B cell (primary cell): ENCODE measurements around the gene NR6A1. TPM values are rescaled to one million over a fixed set of nuclear protein-coding genes. Genes with fewer than 3 reads are reported as not detected.

Experiments
- ATAC-seq: fragments of 200-7000 bp; cut with Tn5 transposase; one replicate; pipeline ENCODE4 v1.10.0; 2021; ENCODE audit warnings: low read depth, mild to moderate bottlenecking, moderate number of reproducible peaks, moderate library complexity
- CTCF ChIA-PET: fragments of 350-600 bp; sonication (Branson Sonifier 250); formaldehyde crosslinking; loops from one replicate; lab custom pipeline; 2021; ENCODE audit warnings: antibody characterized with exemption, inconsistent platforms; lab: Charles Lee
- POLR2A ChIA-PET: fragments of 350-600 bp; sonication (Branson Sonifier 250); formaldehyde crosslinking; loops from one replicate; lab custom pipeline; 2021; ENCODE audit warnings: antibody characterized with exemption; lab: Charles Lee
- DNase-seq: peaks from one replicate; pipeline ENCODE4 v3.0.0; 2013
- H2AFZ ChIP-seq: 2 replicates; pipeline ENCODE4 v1.6.1; 2012; ENCODE audit warnings: mild to moderate bottlenecking, low read depth, low read length; ENCODE audit not compliant: insufficient read depth, poor library complexity, severe bottlenecking
- H3K27ac ChIP-seq, 2 donors: 1 replicate in 1 of 2; 2 replicates in 1 of 2; pipeline ENCODE4 v1.5.1; 2012 to 2013; ENCODE audit warnings: low read length in 2 of 2, mild to moderate bottlenecking in 2 of 2, moderate library complexity in 1 of 2
- H3K27me3 ChIP-seq, 4 experiments: fragments of 200-600 bp in 1 of 4; sonication (generic) in 1 of 4; replicated peaks in 1 of 4; 1 replicate in 2 of 4; 2 replicates in 2 of 4; pipeline versions ENCODE4 v1.6.1 to v1.7.0; 2013 to 2016; ENCODE audit warnings: low read length in 3 of 4, mild to moderate bottlenecking in 2 of 4, mixed read lengths in 1 of 4, moderate library complexity in 1 of 4; ENCODE audit not compliant: insufficient read depth in 4 of 4, control insufficient read depth in 3 of 4; ENCODE audit errors: control extremely low read depth in 1 of 4
- H3K36me3 ChIP-seq, 2 experiments: replicated peaks in 1 of 2; 1 replicate in 1 of 2; 2 replicates in 1 of 2; pipeline versions ENCODE4 v1.6.1 to v1.7.1; 2013; ENCODE audit warnings: low read length in 1 of 2; ENCODE audit not compliant: insufficient read depth in 2 of 2, control insufficient read depth in 1 of 2; ENCODE audit errors: control extremely low read depth in 1 of 2, extremely low read depth in 1 of 2
- H3K4me1 ChIP-seq, 2 donors: fragments of 200-600 bp in 1 of 2; sonication (generic) in 1 of 2; 1 replicate in 1 of 2; 2 replicates in 1 of 2; pipeline versions ENCODE4 v1.5.1 to v1.6.1; 2013 to 2017; ENCODE audit warnings: low read length in 2 of 2; ENCODE audit not compliant: control insufficient read depth in 2 of 2, insufficient read depth in 2 of 2
- H3K4me2 ChIP-seq: replicated peaks from 2 replicates; pipeline ENCODE3; 2012; ENCODE audit warnings: mild to moderate bottlenecking, low read depth, low read length; ENCODE audit not compliant: poor library complexity, severe bottlenecking
- H3K4me3 ChIP-seq, 5 experiments: fragments of 200-600 bp in 1 of 5; sonication (generic) in 1 of 5; 1 replicate in 3 of 5; 2 replicates in 2 of 5; pipeline versions ENCODE4 v1.5.1 to v1.7.0; 2011 to 2016; ENCODE audit warnings: low read length in 4 of 5, mild to moderate bottlenecking in 4 of 5, low read depth in 2 of 5, control low read depth in 1 of 5, moderate library complexity in 1 of 5; ENCODE audit not compliant: insufficient read depth in 1 of 5; ENCODE audit errors: control extremely low read depth in 1 of 5, extremely low read depth in 1 of 5
- H3K79me2 ChIP-seq: fragments of 200-600 bp; sonication (generic); one replicate; pipeline ENCODE4 v1.6.0; 2016; ENCODE audit warnings: low read length; ENCODE audit not compliant: control insufficient read depth, insufficient read depth
- H3K9ac ChIP-seq: fragments of 200-600 bp; sonication (generic); 2 replicates; pipeline ENCODE4 v1.6.1; 2017; ENCODE audit warnings: mild to moderate bottlenecking, low read length, moderate library complexity
- H3K9me3 ChIP-seq, 3 donors: one replicate each; pipeline versions ENCODE4 v1.6.1 to v1.7.1; 2013; ENCODE audit warnings: low read length in 2 of 3; ENCODE audit not compliant: control insufficient read depth in 2 of 3, insufficient read depth in 1 of 3; ENCODE audit errors: control extremely low read depth in 1 of 3
- H4K20me1 ChIP-seq: 2 replicates; pipeline ENCODE4 v1.6.0; 2012; ENCODE audit warnings: mild to moderate bottlenecking, low read length; ENCODE audit not compliant: insufficient read depth, control insufficient read depth, poor library complexity, severe bottlenecking
- H3K27ac Mint-ChIP-seq: one replicate; pipeline ENCODE4 v1.8.0; 2021; ENCODE audit warnings: mixed read lengths
- H3K27me3 Mint-ChIP-seq: one replicate; pipeline ENCODE4 v1.8.0; 2021; ENCODE audit warnings: mixed read lengths
- H3K4me1 Mint-ChIP-seq: one replicate; pipeline ENCODE4 v1.8.0; 2021; ENCODE audit warnings: mixed read lengths
- H3K4me3 Mint-ChIP-seq: one replicate; pipeline ENCODE4 v1.8.0; 2021; ENCODE audit warnings: mixed read lengths
- H3K9me3 Mint-ChIP-seq: one replicate; pipeline ENCODE4 v1.8.0; 2022; ENCODE audit warnings: mixed read lengths; ENCODE audit not compliant: insufficient read depth
- CTCF ChIP-seq: fragments of 200-600 bp; IDR thresholded peaks from one replicate; pipeline ENCODE4 v1.8.0; 2022; ENCODE audit warnings: antibody characterized with exemption, mild to moderate bottlenecking
- EZH2 ChIP-seq: IDR thresholded peaks from 2 replicates; pipeline ENCODE4 v1.6.1; 2012; ENCODE audit warnings: borderline replicate concordance, low read depth, mild to moderate bottlenecking, moderate library complexity, low read length; ENCODE audit not compliant: insufficient read depth, poor library complexity, severe bottlenecking
- WGBS: methylation state at CpG from one replicate; pipeline ENCODE4 v1.1.5; 2013; ENCODE audit warnings: missing lambda C conversion rate; ENCODE audit not compliant: insufficient coverage; 5-methylcytosine and 5-hydroxymethylcytosine counted together
- intact Hi-C: fragments of 100-400 bp; cut with micrococcal nuclease; formaldehyde crosslinking; loops from one replicate; pipeline ENCODE4 v1.10.0; 2022
- polyA plus RNA-seq: library from polyadenylated mRNA; depleted of rRNA; stranded (reverse); fragments of >200 nt; gene quantifications from 2 replicates; pipeline ENCODE4 v1.2.3, GENCODE V29; 2012
- total RNA-seq, 2 donors: library from RNA; stranded (reverse); fragments of 120-200 nt in 1 of 2; gene quantifications; 1 replicate in 1 of 2; 2 replicates in 1 of 2; pipeline versions ENCODE4 v1.2.3 to v1.2.4, GENCODE V29; 2013 to 2022

Gene NR6A1
- total and polyA plus RNA-seq, 2 donors (not counting 1 experiment from before 2014, with no cell fraction given) = 0.09 to 0.67 TPM

- no peak overlapping the region for H3K27ac Mint-ChIP-seq
- ChIA-PET POLR2A (no interaction called here), CTCF (interaction anchor here (0.7 to 2.4 kb wide), 4 partner anchors 11 to 87 kb away, joined by 5 to 8 read pairs (median 6); partner anchors contain the start of gene OLFML2A)
- peaks cover 23% of the 10 kb centered on the region for H3K4me1 Mint-ChIP-seq
- H3K4me3 Mint-ChIP-seq = no peak overlapping the region
- no peaks in the 10 kb centered on the region for H3K79me2 ChIP-seq
- H3K27ac ChIP-seq = no peak overlapping the region
- H3K4me2 ChIP-seq = no peak overlapping the region
- H3K4me3 ChIP-seq = no peak overlapping the region
- ATAC-seq (no peak), DNase-seq (no peak)
- intact Hi-C loops = loop anchor here (2.0 kb wide), 1 partner anchor 53 kb away; no protein-coding TSS in a partner anchor
- no peaks in the 10 kb centered on the region for H3K36me3 ChIP-seq
- WGBS = no CpG with 5 or more reads among the region's 6 CpGs
- H2AFZ ChIP-seq = no peak overlapping the region
- peaks cover 0 to 39% (median 30%) of the 10 kb centered on the region in 4 experiments for H3K27me3 ChIP-seq
- peaks cover 54% of the 10 kb centered on the region for H3K27me3 Mint-ChIP-seq
- no peaks in the 10 kb centered on the region for H3K9me3 Mint-ChIP-seq
- TF ChIP-seq CTCF (no peak), EZH2 (no peak)
- H3K4me1 ChIP-seq = peaks cover 17 to 22% of the 10 kb centered on the region in 2 donors
- H4K20me1 ChIP-seq = no peaks in the 10 kb centered on the region
- no peak overlapping the region for H3K9ac ChIP-seq
- H3K9me3 ChIP-seq = no peaks in the 10 kb centered on the region
These were observed 5.7 kb downstream of the NR6A1 start for GRCh38 chr9:124765439-124765835.

- Mint-ChIP-seq H3K27me3 (peaks cover 50% of the 10 kb centered on the region), H3K4me1 (peaks cover 20% of the 10 kb centered on the region), H3K27ac (no peak overlapping the region), H3K9me3 (no peaks in the 10 kb centered on the region), H3K4me3 (no peak overlapping the region)
- Histone ChIP-seq H3K4me3 (no peak overlapping the region), H4K20me1 (no peaks in the 10 kb centered on the region), H3K36me3 (no peaks in the 10 kb centered on the region), H3K9me3 (no peaks in the 10 kb centered on the region), H3K4me1 (peaks cover 12 to 16% of the 10 kb centered on the region in 2 donors), H2AFZ (no peak overlapping the region), H3K9ac (no peak overlapping the region), H3K27me3 (peaks cover 0 to 37% (median 26%) of the 10 kb centered on the region in 4 experiments), H3K79me2 (no peaks in the 10 kb centered on the region), H3K4me2 (no peak overlapping the region), H3K27ac (no peak overlapping the region)
- TF ChIP-seq CTCF (no peak), EZH2 (no peak)
- no CpG with 5 or more reads among the region's 6 CpGs for WGBS
- ATAC-seq (peak; percentile 51), DNase-seq (peak; percentile 41)
- intact Hi-C loops = loop anchor here (2.0 kb wide), 1 partner anchor 52 kb away; no protein-coding TSS in a partner anchor
- CTCF ChIA-PET = interaction anchor here (0.6 to 2.4 kb wide), 6 partner anchors 50 to 530 kb away, joined by 5 to 8 read pairs (median 6); partner anchors contain the start of gene WDR38
- POLR2A ChIA-PET = no interaction called here
These were observed 6.2 kb downstream of the NR6A1 start for GRCh38 chr9:124764774-124765438.
